Lung microvascular endothelial cell (primary cell): Measurements from ENCODE around the gene KNTC1. TPM values are rescaled to one million over a fixed set of nuclear protein-coding genes. Genes with fewer than 3 reads are reported as not detected.
"Not testable (repeated sequence)": the region's sequence is repeated elsewhere in the genome, so short reads cannot be mapped to it uniquely, and the experiment has no call there.

ENCODE experiments used
- DNase-seq, 2 donors: peaks; one replicate each; pipeline versions ENCODE4 v3.0.0 to v3.0.0-alpha.2; 2010; ENCODE audit warnings: low read depth in 2 of 2
- total RNA-seq: library from RNA; depleted of rRNA; stranded (reverse); fragments of >200 nt; gene quantifications from 2 replicates; pipeline ENCODE4 v1.2.1, GENCODE V29; 2014

KNTC1 gene
- total RNA-seq, 1 donor from 2014 or later = 15.3 TPM

DNA sequence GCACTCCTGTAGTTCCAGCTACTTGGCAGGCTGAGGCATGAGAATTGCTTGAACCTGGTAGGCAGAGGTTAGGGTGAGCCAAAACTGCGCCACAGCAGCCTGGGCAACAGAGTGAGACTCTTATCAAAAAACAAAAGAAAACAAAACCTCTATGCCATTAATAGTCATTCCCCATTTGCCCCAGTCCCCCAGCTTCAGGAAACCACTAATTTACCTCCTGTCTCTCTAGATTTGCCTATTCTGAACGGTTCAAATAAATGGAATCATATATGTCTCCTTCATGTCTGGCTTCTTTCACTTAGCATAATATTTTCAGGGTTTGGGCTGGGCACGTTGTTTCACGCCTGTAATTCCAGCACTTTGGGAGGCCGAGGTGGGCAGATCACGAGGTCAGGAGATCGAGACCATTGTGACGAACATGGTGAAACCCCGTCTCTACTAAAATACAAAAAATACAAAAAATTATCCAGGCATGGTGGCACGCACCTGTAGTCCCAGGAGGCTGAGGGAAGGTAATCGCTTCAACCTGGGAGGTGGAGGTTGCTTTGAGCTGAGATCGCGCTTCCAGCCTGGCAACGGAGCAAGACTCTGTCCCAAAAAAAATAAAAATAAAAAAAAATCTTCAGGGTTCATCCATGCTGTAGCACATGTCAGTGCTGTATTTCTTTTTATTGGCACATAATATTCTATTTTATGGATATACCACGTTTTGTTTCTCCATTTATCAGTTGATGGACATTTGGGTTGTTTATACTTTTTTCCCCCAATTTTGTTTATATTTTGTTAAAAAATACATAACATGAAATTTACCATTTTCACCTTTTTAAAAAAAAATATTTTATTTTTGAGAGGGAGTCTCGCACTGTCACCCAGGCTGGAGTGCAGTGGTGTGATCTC is 31.9 kb downstream of the KNTC1 start:
- DNase-seq = no peak

DNA sequence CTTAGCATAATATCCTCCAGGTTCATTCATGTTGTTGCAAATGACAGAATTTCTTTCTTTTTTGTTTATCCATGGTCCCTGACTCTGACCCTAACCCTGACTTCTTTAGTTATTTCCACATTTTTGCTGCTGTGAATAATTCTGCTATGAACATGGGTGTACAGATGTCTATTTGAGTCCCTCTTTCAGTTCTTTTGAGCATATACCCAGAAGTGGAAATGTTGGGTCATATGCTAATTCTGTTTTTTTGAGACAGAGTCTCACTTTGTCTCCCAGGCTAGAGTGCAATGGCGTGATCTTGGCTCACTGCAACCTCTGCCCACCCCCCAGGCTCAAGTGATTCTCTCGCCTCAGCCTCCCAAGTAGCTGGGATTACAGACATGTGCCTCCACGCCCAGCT is 33.1 kb downstream of the KNTC1 start:
- DNase-seq = no peak

DNA sequence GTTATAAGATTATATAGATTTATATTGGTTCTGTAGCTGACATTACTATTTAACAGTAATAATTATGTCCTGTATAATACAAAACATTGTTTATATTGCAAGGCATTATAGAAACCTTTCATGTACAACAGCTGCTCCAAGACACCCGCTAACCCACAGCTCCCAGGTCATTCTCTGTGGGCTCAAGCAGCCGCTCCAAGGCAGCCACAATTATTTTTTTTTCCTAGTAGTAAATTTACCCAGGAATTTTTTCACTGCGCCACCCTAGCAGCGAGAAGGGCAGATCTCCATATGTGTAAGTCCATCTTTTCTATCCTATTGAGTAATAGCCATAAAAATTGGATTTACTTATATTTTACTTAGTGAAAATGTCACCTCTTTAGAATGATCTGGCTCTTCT is 36.3 kb downstream of the KNTC1 start:
- DNase-seq = no peak

DNA sequence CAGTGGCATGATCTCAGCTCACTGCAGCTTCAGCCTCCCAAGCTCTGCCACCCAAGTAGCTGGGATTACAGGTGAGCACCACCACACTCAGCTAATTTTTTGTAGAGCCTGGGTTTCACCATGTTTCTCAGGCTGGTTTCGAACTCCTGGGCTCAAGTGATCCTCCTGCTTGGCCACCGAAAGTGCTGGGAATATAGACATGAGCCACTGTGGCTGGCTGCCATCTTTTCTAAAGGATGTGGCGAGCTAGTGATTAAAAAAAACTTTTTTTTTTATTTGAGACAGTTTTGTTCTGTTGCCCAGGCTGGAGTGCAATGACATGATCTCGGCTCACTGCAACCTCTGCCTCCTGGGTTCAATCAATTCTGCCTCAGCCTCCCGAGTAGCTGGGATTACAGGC is 39.8 kb downstream of the KNTC1 start:
- DNase-seq = not testable (repeated sequence)

DNA sequence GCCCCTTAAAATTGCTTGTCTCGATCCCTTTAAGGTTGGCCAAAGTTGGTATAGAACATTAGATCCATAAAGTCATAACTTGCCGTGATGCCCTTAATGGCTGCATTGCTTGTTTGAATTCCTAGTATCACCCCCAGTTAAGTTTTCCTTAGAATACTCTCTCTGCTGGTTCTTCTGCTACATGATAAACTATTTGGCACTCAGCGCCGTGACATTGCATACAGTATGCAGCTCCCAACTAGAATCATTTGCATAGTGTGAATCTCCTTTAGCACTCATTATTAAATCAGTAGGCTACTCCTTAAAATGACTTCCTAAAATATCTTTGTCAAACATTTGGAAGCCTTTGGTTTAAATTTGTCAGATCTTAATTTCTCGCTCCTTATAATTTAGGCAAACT is 42.2 kb downstream of the KNTC1 start:
- DNase-seq = no peak

DNA sequence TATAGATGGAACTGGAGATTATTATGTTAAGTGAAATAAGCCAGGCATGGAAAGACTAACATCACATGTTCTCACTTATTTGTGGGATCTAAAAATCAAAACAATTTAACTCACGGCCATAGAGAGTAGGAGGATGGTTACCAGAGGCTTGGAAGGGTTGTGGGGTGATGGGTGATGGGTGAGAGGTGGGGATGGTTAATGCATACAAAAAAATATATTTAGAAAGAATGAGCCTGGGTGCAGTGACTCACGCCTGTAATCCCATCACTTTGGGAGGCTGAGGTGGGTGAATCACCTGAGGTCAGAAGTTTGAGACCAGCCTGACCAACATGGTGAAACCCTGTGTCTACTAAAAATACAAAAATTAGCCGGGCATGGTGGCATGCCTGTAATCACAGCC is 43.0 kb downstream of the KNTC1 start:
- not testable (repeated sequence) for DNase-seq

DNA sequence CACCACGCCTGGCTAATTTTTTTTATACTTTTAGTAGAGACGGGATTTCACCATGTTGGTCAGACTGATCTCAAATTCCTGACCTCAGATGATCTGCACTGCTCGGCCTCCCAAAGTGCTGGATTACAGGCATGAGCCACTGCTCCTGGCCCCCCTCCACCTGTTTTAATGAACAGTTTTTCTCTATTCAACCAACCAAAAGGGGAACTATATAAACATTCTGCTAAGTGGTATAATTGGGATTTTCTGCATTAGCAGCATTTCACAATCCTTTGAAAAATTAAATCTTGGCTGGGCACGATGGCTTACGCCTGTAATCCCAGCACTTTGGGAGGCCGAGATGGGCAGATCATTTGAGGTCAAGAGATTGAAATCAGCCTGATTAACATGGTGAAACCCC is 44.8 kb downstream of the KNTC1 start:
- no peak for DNase-seq

DNA sequence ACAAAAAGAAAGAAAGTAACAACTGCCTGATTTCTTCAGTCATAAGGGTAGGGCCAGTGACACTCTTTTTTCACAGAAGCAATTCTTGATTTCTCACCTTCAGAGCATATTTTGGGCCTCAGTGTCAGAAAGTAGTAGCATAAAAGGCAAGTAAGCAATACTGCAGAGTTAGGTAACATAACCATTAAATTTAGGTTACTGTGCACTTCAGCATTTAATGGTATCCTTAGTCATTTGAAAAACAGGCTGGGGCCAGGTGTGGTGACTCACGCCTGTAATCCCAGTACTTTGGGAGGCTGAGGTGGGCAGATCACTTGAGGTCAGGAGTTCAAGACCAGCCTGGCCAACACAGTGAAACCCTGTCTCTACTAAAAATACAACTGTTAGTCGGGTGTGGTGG is 56.2 kb downstream of the KNTC1 start:
- DNase-seq = not testable (repeated sequence)

DNA sequence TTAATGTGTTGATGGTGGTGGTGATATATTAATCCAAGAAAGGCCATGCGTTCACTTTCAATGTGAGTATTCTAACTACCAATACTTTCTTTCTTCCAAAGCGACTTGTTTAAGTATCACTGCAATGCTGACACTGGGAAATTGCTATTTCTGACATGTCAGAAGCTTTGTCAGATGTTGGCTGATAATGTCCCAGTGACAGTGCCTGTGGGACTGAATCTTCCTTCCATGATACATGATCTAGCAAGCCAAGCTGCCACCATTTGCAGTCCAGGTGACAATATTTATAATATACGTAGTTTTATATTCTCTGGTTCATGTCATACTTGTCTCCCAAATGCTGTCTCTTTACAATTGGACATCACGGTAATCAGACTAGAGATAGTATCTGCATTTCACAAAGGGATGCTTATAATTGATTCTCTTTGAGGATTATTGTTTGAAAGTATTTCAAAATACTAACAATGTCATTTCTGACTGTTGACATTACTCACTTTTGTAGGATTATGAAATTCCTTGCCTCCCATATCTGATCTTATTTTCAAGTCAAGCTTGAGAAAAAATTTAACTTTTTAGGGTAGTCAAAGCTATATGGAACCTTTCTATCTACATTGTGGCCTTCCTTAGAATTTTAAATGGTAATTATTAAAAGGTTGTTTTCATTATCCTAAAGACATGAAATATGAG is 57.3 kb downstream of the KNTC1 start:
- DNase-seq = no peak

DNA sequence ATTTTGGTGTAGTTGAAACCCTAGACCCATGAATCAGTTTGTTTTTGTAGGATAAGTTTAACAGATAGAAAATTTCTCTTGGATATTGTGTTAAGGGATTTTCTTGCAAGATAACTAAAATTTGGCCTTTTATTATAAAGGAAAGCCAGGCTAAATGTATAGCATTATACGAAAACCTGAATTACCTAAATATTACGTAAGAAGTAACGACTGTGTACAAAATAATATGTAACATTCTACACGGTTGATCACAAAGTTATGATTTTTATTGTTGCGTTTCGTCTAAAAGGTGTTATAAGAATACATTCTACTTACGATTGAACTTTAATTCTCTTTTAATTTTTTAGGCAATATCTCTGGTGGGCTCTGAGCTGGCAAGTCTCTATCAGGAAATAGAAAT is 63.9 kb downstream of the KNTC1 start:
- no peak for DNase-seq

DNA sequence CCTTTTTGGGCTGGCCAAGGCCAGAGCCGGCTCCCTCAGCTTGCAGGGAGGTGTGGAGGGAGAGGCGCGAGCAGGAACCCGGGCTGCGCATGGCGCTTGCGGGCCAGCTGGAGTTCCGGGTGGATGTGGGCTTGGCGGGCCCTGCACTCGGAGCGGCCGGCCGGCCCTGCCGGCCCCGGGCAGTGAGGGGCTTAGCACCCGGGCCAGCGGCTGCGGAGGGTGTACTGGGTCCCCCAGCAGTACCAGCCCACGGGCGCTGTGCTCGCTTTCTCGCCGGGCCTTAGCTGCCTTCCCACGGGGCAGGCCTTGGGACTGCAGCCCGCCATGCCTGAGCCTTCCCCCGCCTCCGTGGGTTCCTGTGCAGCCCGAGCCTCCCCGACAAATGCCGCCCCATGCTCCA is 64.9 kb downstream of the KNTC1 start:
- DNase-seq = not testable (repeated sequence)

DNA sequence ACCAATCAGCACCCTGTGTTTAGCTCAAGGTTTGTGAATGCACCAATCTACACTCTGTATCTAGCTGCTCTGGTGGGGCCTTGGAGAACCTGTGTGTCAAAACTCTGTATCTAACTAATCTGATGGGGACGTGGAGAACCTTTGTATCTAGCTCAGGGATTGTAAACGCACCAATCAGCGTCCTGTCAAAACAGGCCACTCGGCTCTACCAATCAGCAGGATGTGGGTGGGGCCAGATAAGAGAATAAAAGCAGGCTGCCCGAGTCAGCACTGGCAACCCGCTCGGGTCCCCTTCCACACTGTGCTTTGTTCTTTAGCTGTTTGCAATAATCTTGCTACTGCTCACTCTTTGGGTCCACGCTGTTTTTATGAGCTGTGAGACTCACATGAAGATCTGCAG is 65.5 kb downstream of the KNTC1 start:
- not testable (repeated sequence) for DNase-seq

DNA sequence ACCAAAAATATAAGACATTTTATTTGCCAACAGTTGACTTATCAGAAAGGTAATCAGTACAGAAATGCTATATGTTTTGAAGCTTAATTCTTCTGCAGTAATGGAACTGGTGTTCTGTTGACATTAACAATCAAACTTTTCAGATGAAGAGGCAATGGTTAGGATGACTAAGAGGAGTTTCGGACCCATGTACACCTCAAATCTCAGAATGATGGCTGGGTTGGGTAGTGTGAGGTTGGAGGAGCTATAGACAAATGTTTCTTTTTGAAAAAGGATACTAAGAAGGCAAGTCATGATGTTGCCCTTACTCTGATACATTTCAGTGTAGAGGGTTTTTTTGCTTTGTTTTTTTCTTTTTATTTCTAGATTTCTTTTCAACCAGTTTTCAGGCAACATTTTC is 66.9 kb downstream of the KNTC1 start:
- no peak for DNase-seq

DNA sequence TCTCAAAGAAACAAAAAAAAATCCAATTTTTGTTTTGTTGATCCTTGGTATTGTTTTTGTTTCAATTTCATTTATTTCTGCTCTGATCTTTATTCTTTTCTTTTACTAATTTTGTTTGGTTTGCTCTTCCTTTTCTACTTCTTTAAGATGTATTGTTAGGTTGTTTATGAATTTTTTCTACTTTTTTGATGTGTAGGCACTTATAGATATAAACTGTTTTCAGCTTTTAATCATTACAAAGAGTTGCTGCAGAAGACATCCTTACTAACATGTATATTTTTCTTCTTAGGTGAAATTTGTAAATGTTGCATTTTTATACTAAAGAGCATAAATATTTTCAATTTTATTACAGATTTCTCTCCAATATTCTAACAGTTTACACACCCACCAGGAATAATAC is 69.8 kb downstream of the KNTC1 start:
- DNase-seq = no peak

DNA sequence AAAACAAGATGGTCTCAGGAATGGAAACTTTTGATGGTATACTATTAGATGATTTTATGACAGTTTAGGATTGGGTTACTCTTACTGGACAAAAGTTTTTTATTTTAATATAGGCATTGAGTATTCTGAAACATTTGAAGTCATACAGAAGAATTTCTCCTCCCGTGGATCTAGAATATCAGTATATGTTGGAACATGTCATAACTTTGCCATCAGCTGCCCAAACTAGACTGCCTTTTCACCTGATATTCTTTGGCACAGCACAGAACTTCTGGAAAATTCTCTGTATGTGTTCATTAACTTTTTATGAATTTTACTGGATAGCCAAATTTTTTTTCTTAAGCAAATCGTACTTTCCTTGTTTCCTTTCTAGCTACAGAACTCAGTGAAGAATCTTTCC is 75.4 kb downstream of the KNTC1 start:
- DNase-seq = no peak

DNA sequence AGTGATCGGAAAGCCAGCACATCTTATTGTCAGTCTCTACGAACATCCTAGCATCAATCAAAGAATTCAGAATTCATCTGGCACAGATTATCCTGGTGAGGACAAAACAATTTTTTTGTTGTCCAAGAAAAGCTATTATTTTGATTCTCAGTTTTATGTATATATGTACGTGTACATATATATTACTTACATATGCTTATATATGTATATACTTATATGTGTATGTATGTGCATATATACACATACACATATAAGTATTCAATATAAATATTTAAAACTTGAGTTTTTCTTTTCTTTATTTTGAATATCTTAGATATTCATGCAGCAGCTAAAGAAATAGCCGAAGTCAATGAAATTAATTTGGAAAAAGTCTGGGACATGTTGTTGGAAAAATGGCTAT is 77.9 kb downstream of the KNTC1 start:
- no peak for DNase-seq

DNA sequence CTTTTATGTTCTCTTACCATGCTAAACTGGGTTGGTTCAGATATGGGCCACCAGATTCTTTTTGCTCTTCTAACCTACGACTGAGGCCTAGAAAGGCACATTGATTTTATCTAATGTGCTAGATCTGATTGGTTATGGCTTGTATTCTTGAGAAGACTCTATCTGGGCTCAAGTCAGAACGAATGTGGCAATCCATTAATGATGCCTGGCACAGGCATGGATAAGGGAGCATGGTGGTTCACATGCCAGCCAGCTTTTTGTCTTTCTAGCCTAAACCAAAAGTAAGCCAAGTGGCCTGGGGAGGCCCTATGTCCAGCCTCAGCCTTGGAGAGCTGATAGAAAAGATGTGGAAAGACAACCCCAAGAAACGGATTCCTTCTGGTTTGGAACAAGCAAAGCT is 82.7 kb downstream of the KNTC1 start:
- no peak for DNase-seq

DNA sequence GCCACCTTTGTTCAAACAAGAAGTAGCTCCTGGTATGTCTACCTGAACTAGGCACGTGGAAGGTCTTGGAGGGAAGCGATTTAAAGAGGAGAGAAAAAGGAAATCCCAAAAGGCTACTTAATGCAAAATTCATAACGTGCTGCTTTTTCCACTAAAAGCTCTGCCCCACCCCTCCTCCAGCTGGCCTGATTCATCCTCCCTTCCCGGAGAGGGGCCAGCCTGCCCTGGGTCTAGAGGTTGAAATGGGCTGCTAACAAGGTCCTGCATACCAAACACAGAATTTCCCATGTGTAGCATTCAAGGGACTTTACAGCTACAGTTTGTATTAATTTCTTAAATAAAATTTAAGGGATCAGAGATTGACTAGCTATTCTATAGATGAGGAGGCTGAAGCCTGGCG is 83.2 kb downstream of the KNTC1 start:
- no peak for DNase-seq

DNA sequence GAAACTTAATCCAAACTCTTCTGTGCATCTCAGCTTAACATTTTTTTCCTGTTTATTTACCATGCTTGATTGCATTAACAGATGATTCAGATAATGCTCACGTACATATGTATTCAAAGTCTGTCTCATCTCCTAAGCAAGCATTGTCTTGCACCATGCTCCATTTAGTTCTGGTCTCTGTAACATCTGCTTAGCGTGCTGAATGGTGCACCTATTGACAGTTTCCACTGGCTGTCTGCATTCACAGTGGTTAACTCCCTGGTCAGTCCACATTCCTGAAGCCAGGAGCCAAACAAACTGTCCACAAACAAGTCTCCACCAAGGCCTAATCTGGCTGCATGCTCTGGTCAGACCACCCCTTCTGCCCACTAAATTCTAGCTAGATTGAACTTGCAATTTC is 83.9 kb downstream of the KNTC1 start:
- no peak for DNase-seq

DNA sequence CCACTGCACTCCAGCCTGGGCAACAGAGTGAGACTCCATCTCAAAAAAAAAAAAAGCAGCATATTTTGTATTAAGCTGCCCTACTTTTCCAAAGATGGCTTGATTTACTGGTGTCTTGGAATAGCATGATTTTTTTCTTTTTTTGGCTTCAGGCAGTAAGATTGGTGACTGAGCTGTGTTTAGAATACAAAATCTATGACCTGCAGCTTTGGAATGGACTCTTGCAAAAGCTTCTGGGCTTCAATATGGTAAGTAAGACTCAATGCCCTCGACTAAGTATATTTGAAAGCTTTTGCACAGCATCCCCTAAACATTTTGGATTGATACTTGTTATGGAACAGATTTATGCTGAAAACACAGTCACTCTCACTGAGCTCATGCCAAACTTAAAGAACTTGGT is 87.8 kb downstream of the KNTC1 start:
- no peak for DNase-seq

DNA sequence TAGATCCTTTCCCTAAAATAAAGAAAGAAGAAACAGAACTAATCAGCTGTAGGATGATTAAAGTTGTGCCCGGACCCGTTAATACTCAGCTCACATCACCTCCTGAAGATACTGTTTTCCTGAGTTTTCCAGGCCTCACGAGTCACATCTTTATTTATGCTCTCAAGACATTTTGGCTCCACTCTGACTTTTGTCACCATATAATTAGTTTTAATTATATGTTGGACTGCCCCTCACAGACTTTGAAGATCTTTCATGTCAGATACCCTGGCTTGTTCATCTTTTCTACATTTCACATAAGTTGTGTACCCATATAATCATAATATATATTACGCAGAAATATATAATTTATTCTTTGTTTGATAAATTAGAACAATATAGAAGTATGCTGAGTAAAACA is 88.7 kb downstream of the KNTC1 start:
- no peak for DNase-seq

DNA sequence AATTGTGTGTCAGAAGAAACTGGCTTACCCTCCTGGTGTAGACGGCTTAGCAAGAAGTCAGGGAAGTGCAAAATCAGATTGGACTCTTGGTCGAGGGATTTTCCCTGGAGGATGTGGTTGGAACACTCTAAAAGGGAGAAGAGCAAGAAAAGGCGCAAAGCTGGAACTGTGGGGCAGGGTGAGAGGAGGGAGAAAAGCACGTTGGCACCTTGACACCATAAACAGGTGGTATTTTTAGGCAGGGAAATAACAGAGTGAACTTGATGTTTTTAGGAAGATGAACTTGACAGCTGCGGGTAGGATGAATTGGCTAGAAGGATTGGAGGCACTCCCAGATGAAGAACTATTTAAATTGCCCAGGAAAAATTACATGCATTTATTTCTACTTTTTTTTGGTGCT is 108.4 kb downstream of the KNTC1 start:
- DNase-seq = no peak

DNA sequence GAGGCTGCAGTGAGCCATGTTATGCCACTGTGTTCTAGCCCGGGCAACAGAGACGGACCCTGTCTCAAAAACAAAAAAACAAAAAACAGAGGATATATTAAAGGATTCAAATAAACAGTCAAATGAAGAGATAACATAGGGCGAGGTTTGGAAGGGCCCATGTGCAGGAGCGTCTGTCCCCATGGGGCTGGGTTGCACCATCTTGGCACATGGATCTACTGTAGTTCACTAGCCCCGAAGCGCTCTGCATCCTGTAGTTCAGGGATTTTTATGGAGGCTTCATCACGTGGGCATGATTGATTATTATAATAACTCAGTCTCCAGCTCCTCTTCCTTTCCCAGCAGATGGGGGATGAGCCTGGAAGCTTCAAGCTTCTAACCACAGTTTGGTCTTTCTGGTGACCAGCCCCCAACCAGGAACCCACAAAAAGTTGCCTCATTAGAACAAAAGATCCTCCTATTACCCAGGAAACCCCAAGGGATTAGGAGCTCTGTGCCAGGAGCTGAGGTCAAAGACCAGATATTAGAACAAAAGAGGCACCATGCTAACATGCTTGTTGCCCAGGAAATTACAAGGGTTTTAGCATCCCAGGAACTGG is 116.3 kb downstream of the KNTC1 start:
- DNase-seq = no peak
